CD4-positive, alpha-beta T cell (primary cell): Measurements from ENCODE around the gene ASTN1. TPM values are rescaled to one million over a fixed set of nuclear protein-coding genes. Genes with fewer than 3 reads are reported as not detected.

ENCODE experiments used
- ATAC-seq: fragments of 200-7000 bp; cut with Tn5 transposase; one replicate; pipeline ENCODE4 v1.10.0; 2022; ENCODE audit warnings: mild to moderate bottlenecking; ENCODE audit not compliant: poor library complexity
- CTCF ChIA-PET: fragments of 350-600 bp; sonication (Branson Sonifier 250); formaldehyde crosslinking; loops from one replicate; lab custom pipeline; 2021; ENCODE audit warnings: antibody characterized with exemption, inconsistent platforms; lab: Charles Lee
- POLR2A ChIA-PET: fragments of 350-600 bp; sonication (Branson Sonifier 250); formaldehyde crosslinking; loops from one replicate; lab custom pipeline; 2021; ENCODE audit warnings: antibody characterized with exemption, inconsistent platforms; lab: Charles Lee
- DNase-seq, 14 experiments: peaks; one replicate each; pipeline ENCODE4 v3.0.0-alpha.2; 2013 to 2020; ENCODE audit warnings: mixed read lengths in 2 of 14
- H3K27ac ChIP-seq, 2 donors: one replicate each; pipeline versions ENCODE4 v1.5.1 to v1.7.0; 2013; ENCODE audit warnings: low read length in 2 of 2, low read depth in 1 of 2, mild to moderate bottlenecking in 1 of 2
- H3K27me3 ChIP-seq, 2 experiments: 1 replicate in 1 of 2; 2 replicates in 1 of 2; pipeline versions ENCODE4 v1.6.1 to v1.7.0; 2013; ENCODE audit warnings: low read length in 2 of 2, control low read depth in 1 of 2, mild to moderate bottlenecking in 1 of 2, moderate library complexity in 1 of 2; ENCODE audit not compliant: insufficient read depth in 2 of 2, control insufficient read depth in 1 of 2
- H3K36me3 ChIP-seq: one replicate; pipeline ENCODE4 v1.6.1; 2013; ENCODE audit warnings: low read length, control low read depth; ENCODE audit not compliant: insufficient read depth
- H3K4me1 ChIP-seq: one replicate; pipeline ENCODE4 v1.6.1; 2013; ENCODE audit warnings: low read length, control low read depth; ENCODE audit not compliant: insufficient read depth
- H3K4me3 ChIP-seq: one replicate; pipeline ENCODE4 v1.5.1; 2013; ENCODE audit warnings: mild to moderate bottlenecking, low read length, moderate library complexity
- H3K9me3 ChIP-seq, 2 experiments: 1 replicate in 1 of 2; 2 replicates in 1 of 2; pipeline versions ENCODE4 v1.6.1 to v1.7.0; 2013; ENCODE audit warnings: low read length in 2 of 2, mild to moderate bottlenecking in 2 of 2, control low read depth in 1 of 2, moderate library complexity in 1 of 2; ENCODE audit not compliant: control insufficient read depth in 1 of 2, insufficient read depth in 1 of 2
- H3K27ac Mint-ChIP-seq: one replicate; pipeline ENCODE4 v1.8.0; 2020; ENCODE audit warnings: mixed read lengths
- H3K27me3 Mint-ChIP-seq: one replicate; pipeline ENCODE4 v1.8.0; 2021; ENCODE audit warnings: mixed read lengths
- H3K36me3 Mint-ChIP-seq: one replicate; pipeline ENCODE4 v1.8.0; 2021; ENCODE audit warnings: low read depth, mixed read lengths
- H3K4me1 Mint-ChIP-seq: one replicate; pipeline ENCODE4 v1.8.0; 2021; ENCODE audit warnings: low read depth, mixed read lengths
- H3K4me3 Mint-ChIP-seq: one replicate; pipeline ENCODE4 v1.8.0; 2020; ENCODE audit warnings: mild to moderate bottlenecking, mixed read lengths
- H3K9me3 Mint-ChIP-seq: one replicate; pipeline ENCODE4 v1.8.0; 2020; ENCODE audit warnings: mixed read lengths
- intact Hi-C, 2 experiments: fragments of 100-400 bp; cut with DNase I in 1 of 2; cut with micrococcal nuclease in 1 of 2; formaldehyde crosslinking; loops; one replicate each; pipeline versions ENCODE4 v1.15.1 to v1.9.0; 2023 to 2025; cut with DNase I, micrococcal nuclease
- total RNA-seq, 174 experiments: library from RNA in 2 of 174; stranded (reverse) in 2 of 174; gene quantifications; one replicate each; pipeline ENCODE4 v1.2.3 and lab custom pipeline; 2021 to 2026
- TF ChIP-seq, protein P1 (sequence below): fragments of 200-600 bp; IDR thresholded peaks from one replicate; pipeline ENCODE4 v1.8.0; 2022; ENCODE audit warnings: antibody characterized with exemption, mild to moderate bottlenecking

The ASTN1 gene
- total RNA-seq, 2 experiments from 2014 or later: not detected

GRCh38 chr1:176944606-176945005 lies 219.9 kb downstream of the ASTN1 start:
- ChIA-PET POLR2A (no interaction called here), CTCF (interaction anchor here (0.7 kb wide), 1 partner anchor 27 kb away, joined by 3 read pairs; no protein-coding TSS in a partner anchor)
- H3K36me3 Mint-ChIP-seq: no peaks in the 10 kb centered on the region
- no peak overlapping the region for H3K4me3 Mint-ChIP-seq
- H3K4me1 ChIP-seq: no peaks in the 10 kb centered on the region
- intact Hi-C loops: loop anchor here in 1 of 2 experiments (5.0 kb wide), 1 partner anchor 948 kb away; no protein-coding TSS in a partner anchor
- H3K27me3 ChIP-seq: peaks cover 0 to 3% of the 10 kb centered on the region in 2 experiments
- TF ChIP-seq, protein P1, sequence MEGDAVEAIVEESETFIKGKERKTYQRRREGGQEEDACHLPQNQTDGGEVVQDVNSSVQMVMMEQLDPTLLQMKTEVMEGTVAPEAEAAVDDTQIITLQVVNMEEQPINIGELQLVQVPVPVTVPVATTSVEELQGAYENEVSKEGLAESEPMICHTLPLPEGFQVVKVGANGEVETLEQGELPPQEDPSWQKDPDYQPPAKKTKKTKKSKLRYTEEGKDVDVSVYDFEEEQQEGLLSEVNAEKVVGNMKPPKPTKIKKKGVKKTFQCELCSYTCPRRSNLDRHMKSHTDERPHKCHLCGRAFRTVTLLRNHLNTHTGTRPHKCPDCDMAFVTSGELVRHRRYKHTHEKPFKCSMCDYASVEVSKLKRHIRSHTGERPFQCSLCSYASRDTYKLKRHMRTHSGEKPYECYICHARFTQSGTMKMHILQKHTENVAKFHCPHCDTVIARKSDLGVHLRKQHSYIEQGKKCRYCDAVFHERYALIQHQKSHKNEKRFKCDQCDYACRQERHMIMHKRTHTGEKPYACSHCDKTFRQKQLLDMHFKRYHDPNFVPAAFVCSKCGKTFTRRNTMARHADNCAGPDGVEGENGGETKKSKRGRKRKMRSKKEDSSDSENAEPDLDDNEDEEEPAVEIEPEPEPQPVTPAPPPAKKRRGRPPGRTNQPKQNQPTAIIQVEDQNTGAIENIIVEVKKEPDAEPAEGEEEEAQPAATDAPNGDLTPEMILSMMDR: no peak
- DNase-seq (no peak), ATAC-seq (no peak)
- H3K4me1 Mint-ChIP-seq: no peaks in the 10 kb centered on the region
- no peak overlapping the region for H3K4me3 ChIP-seq
- peaks cover 11% of the 10 kb centered on the region for H3K9me3 Mint-ChIP-seq
- peaks cover 0 to 5% of the 10 kb centered on the region in 2 experiments for H3K9me3 ChIP-seq
- no peak overlapping the region for H3K27ac Mint-ChIP-seq
- no peak overlapping the region for H3K27ac ChIP-seq
- H3K27me3 Mint-ChIP-seq: peaks cover 7% of the 10 kb centered on the region
- no peaks in the 10 kb centered on the region for H3K36me3 ChIP-seq

DNA sequence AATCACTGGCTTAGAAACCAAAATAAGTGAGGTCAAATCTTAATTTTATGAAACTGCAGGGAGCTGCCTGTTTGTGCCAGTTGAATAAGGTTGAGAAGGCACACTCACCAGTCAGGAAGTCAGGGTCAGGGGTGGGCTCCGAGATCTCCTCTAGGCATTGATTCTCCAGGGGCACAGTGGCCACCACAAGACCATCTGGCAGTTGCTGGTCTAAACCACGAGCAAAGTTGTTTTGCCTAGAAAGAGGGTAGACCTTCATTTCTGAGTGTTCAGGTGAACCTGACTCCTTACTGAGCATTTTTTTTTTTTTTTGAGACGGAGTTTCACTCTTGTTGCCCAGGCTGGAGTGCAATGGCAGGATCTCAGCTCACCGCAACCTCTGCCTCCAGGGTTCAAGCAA lies 220.7 kb downstream of the ASTN1 start:
- Histone ChIP-seq H3K27ac (no peak overlapping the region), H3K27me3 (no peaks in the 10 kb centered on the region), H3K4me1 (no peaks in the 10 kb centered on the region), H3K9me3 (peaks cover 0 to 3% of the 10 kb centered on the region in 2 experiments), H3K4me3 (no peak overlapping the region), H3K36me3 (no peaks in the 10 kb centered on the region)
- ChIA-PET CTCF (interaction anchor here (0.7 kb wide), 1 partner anchor 26 kb away, joined by 3 read pairs; no protein-coding TSS in a partner anchor), POLR2A (no interaction called here)
- intact Hi-C loops: no loop called here
- Mint-ChIP-seq H3K9me3 (peaks cover 11% of the 10 kb centered on the region), H3K27ac (no peak overlapping the region), H3K4me3 (no peak overlapping the region), H3K4me1 (no peaks in the 10 kb centered on the region), H3K36me3 (no peaks in the 10 kb centered on the region), H3K27me3 (no peaks in the 10 kb centered on the region)
- TF ChIP-seq, protein P1: no peak
- ATAC-seq (no peak), DNase-seq (no peak)

GRCh38 chr1:176942346-176942745 lies 222.2 kb downstream of the ASTN1 start:
- CTCF ChIA-PET: no interaction called here
- no peaks in the 10 kb centered on the region for H3K27me3 ChIP-seq
- peaks cover 0 to 3% of the 10 kb centered on the region in 2 experiments for H3K9me3 ChIP-seq
- H3K36me3 ChIP-seq: no peaks in the 10 kb centered on the region
- H3K4me1 Mint-ChIP-seq: no peaks in the 10 kb centered on the region
- POLR2A ChIA-PET: no interaction called here
- peaks cover 11% of the 10 kb centered on the region for H3K9me3 Mint-ChIP-seq
- no peaks in the 10 kb centered on the region for H3K36me3 Mint-ChIP-seq
- H3K27ac Mint-ChIP-seq: no peak overlapping the region
- no peak overlapping the region for H3K27ac ChIP-seq
- no peak overlapping the region for H3K4me3 ChIP-seq
- H3K27me3 Mint-ChIP-seq: no peaks in the 10 kb centered on the region
- DNase-seq (no peak), ATAC-seq (no peak)
- H3K4me3 Mint-ChIP-seq: no peak overlapping the region
- TF ChIP-seq, protein P1: no peak
- intact Hi-C loops: no loop called here
- H3K4me1 ChIP-seq: no peaks in the 10 kb centered on the region
